H7 (cell line): ENCODE data around the gene HLA-DQB2. TPM values are rescaled to one million over a fixed set of nuclear protein-coding genes. Genes with fewer than 3 reads are reported as not detected.
"Not testable (repeated sequence)": the region's sequence is repeated elsewhere in the genome, so short reads cannot be mapped to it uniquely, and the experiment has no call there.

Experiments used
- DNase-seq: peaks from one replicate; pipeline ENCODE4 v3.0.0; 2012
- H3K27me3 ChIP-seq: 2 replicates; pipeline ENCODE4 v1.6.0; 2011; ENCODE audit warnings: mild to moderate bottlenecking, low read length; ENCODE audit not compliant: control insufficient read depth, insufficient read depth
- H3K36me3 ChIP-seq: replicated peaks from 2 replicates; pipeline ENCODE4 v1.5.1; 2011; ENCODE audit warnings: low read length; ENCODE audit not compliant: control insufficient read depth, insufficient read depth
- H3K4me3 ChIP-seq: 2 replicates; pipeline ENCODE4 v1.5.1; 2011; ENCODE audit warnings: low read depth, mild to moderate bottlenecking, control low read depth, low read length, moderate library complexity; ENCODE audit not compliant: insufficient read depth
- total RNA-seq: library from RNA; depleted of rRNA; stranded (reverse); fragments of >200 nt; shearing (Covaris generic); gene quantifications from 2 replicates; pipeline ENCODE4 v1.2.3, GENCODE V29; 2014; rRNA removed

HLA-DQB2 gene
- total RNA-seq: not detected in 2 replicates

- H3K36me3 ChIP-seq: no peaks in the 10 kb centered on the region
- H3K4me3 ChIP-seq: no peak within 1 kb of the TSS
- H3K27me3 ChIP-seq: no peaks in the 10 kb centered on the region; the same call in 1 of the 2 replicates
- DNase-seq: no peak
Observed at GRCh38 chr6:32763421-32763820, at the start of gene HLA-DQB2. HLA-DQB2 (minus strand) TSS chr6:32763532; CDS start chr6:32763470, 62 bp downstream.

- no peaks in the 10 kb centered on the region for H3K36me3 ChIP-seq
- H3K4me3 ChIP-seq: no peak overlapping the region
- no peaks in the 10 kb centered on the region; the same call in 1 of the 2 replicates for H3K27me3 ChIP-seq
- DNase-seq: no peak
Observed at GRCh38 chr6:32809171-32809570, 45.8 kb upstream of the HLA-DQB2 start.

DNA sequence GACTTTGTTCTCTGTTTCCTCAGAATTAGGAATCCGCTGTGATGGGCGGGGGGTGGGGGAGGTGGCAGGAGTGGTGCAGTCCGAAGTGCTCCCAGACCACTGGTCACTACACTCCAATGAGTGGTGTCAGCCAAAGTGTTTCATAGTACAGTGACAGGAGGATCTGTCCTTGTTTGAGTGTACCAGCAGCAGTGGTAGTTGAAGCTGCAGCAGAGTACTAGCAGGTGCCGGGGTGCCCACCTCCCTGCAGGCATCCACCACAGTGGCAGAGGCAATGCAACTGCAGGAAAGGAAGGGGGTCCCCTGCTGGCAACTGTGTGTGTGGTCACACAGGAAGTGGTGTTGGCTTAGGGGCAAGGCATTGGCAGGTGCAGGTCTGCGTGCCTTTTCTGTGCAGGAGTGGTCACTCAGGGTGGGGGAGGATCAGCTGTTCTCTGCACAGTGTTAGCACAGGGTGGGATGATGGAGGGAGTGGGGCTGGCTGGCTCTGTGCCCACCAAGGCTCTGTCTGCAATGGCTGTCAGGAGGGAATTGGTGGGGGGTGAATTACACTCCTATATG, 43.8 kb upstream of the HLA-DQB2 start:
- Histone ChIP-seq H3K36me3 (no peaks in the 10 kb centered on the region), H3K27me3 (no peaks in the 10 kb centered on the region; the same call in 1 of the 2 replicates), H3K4me3 (no peak overlapping the region)
- DNase-seq: no peak

DNA sequence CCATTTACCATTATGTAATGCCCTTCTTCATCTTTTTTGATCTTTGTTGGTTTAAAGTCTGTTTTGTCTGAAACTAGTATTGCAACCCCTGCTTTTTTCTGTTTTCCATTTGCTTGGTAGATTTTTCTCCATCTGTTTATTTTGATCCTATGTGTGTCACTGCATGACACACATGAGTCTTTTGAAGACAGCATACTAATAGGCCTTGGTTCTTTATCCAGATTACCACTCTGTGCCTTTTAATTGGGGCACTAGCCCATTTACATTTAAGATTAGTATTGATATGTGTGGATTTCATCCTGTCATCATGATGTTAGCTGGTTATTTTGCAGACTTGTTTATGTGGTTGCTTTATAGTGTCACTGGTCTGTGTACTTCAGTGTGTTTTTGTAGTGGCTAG, 42.1 kb upstream of the HLA-DQB2 start:
- not testable (repeated sequence) for H3K27me3 ChIP-seq, DNase-seq, H3K4me3 ChIP-seq, H3K36me3 ChIP-seq

GRCh38 chr6:32803416-32803815, 40.1 kb upstream of the HLA-DQB2 start:
- no peaks in the 10 kb centered on the region for H3K36me3 ChIP-seq
- no peak overlapping the region for H3K4me3 ChIP-seq
- no peak for DNase-seq
- H3K27me3 ChIP-seq: no peaks in the 10 kb centered on the region; the same call in 1 of the 2 replicates

DNA sequence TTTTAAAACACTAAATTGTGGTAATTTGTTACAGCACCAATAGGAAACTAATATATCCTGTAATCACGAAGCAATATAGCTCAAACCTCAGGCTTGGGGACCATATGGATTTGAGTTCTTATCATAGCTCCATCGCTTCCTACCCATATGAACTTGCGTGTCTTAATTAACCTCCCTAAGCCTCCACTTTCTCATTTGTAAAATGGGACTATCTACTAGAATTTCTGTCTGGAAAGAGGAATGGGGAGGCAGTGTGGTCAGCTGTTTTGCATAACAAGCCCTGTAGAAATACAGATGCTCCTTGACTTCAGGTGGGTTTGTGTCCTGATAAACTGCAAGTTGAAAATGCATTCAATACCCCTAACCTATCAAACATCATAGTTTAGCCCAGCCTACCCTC, 36.4 kb upstream of the HLA-DQB2 start:
- Histone ChIP-seq H3K27me3 (no peaks in the 10 kb centered on the region; the same call in 1 of the 2 replicates), H3K36me3 (no peaks in the 10 kb centered on the region), H3K4me3 (no peak overlapping the region)
- no peak for DNase-seq

GRCh38 chr6:32799168-32799567, 35.8 kb upstream of the HLA-DQB2 start:
- Histone ChIP-seq H3K36me3 (no peaks in the 10 kb centered on the region), H3K27me3 (no peaks in the 10 kb centered on the region; the same call in 1 of the 2 replicates), H3K4me3 (no peak overlapping the region)
- no peak for DNase-seq

GRCh38 chr6:32796848-32797776, 33.8 kb upstream of the HLA-DQB2 start:
- Histone ChIP-seq H3K4me3 (peak overlapping the region; percentile 8; the same call in 1 of the 2 replicates), H3K27me3 (no peaks in the 10 kb centered on the region; the same call in 1 of the 2 replicates), H3K36me3 (no peaks in the 10 kb centered on the region)
- DNase-seq: peak; percentile 51

- Histone ChIP-seq H3K27me3 (no peaks in the 10 kb centered on the region; the same call in 1 of the 2 replicates), H3K36me3 (no peaks in the 10 kb centered on the region), H3K4me3 (no peak overlapping the region)
- DNase-seq: no peak
Observed at GRCh38 chr6:32794510-32794909, 31.2 kb upstream of the HLA-DQB2 start.

DNA sequence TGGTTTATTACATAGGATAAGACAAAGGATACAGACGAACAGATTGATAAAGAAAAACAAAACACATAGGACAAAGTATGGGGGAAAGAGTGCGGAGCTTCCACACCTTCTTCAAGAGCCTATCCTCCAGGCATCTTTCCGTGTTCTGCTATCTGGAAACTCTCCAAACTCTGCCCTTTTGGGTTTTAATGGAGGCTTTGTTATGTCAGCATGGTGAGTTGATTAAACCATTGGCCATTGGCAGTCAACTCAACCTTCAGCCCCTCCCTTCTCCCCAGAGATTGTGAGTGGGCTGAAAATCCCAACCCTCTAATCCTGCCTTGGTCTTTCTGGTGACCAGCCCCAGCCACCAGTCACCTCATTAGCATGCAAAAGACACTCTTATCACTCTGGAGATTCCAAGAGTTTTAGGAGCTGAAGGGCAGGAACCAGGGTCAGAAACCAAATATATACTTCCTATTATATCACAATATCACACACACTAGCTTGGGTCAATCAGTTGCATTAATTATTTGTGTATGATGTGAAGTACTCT, 29.6 kb upstream of the HLA-DQB2 start:
- Histone ChIP-seq H3K27me3 (no peaks in the 10 kb centered on the region; the same call in 1 of the 2 replicates), H3K4me3 (no peak overlapping the region), H3K36me3 (no peaks in the 10 kb centered on the region)
- no peak for DNase-seq

- H3K36me3 ChIP-seq: no peaks in the 10 kb centered on the region
- H3K4me3 ChIP-seq: no peak overlapping the region
- no peaks in the 10 kb centered on the region; the same call in 1 of the 2 replicates for H3K27me3 ChIP-seq
- no peak for DNase-seq
Observed at GRCh38 chr6:32790306-32790705, 27.0 kb upstream of the HLA-DQB2 start.

DNA sequence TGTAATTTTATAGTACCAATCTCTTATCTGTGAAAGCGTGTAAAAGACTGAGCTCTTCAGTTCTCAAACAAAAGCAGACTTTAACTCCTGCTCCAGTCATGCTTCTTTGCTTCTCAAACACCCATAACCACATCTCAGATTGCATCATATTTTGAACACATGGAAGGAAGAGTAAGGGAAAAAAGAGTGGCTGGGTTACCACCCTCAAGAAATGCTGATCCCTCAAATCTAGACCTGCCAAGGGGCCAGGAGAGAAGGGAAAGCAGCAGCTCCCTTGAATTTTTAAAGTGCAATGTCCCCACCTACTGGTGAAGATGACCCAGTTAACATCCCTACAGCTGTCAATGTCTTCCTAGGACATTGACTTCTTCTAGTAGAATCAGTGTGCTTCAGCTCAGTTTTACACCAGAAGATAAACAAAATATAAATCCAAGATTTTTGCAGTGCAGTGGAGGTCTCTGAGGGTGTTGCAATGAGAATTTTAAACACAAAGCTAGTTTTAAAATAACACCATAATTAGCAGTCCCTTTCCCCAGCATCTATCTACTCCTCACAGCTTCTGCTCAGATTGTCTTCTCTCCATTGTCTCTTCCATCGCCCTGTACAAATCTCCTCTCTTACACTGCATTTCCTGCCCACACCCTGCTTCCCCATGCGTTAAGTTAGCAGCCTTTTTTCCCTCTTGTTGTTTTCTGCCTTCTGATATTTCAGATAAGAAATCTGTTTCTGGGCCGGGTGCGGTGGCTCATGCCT, 22.6 kb upstream of the HLA-DQB2 start:
- H3K27me3 ChIP-seq: no peaks in the 10 kb centered on the region
- peak; percentile 53 for DNase-seq
- H3K4me3 ChIP-seq: no peak overlapping the region
- no peaks in the 10 kb centered on the region for H3K36me3 ChIP-seq

DNA sequence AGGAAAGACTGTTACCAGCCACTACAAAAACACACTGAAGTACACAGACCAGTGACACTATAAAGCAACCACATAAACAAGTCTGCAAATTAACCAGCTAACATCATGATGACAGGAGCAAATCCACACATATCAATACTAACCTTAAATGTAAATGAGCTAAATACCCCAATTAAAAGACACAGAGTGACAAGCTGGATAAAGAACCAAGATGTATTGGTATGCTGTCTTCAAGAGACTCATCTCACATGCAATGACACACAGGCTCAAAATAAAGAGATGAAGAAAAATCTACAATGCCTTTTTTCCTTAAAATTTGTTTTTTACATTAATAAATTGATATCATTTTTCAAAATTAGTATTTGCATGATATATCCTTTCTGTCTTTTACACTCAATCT, 19.6 kb upstream of the HLA-DQB2 start:
- H3K27me3 ChIP-seq, H3K36me3 ChIP-seq, H3K4me3 ChIP-seq, DNase-seq: not testable (repeated sequence)

DNA sequence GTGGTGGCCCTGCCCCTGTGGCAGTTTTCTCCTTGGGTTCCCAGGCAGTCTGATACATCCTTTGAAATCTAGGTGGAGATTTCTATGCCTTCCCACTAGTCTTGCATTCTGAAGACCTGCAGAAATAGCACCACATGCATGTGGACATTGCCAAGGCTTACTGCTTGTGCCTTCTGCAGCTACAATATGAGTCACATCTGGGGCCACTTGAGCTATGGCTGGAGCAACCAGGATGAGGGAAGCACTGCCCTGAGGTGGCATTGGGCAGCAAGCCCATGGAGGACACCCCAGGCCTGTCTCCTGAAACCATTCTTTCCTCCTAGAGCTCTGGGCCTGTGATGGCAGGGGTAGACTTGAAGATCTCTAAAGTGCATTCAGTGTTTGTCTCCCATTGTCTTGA, 15.7 kb upstream of the HLA-DQB2 start:
- no peak overlapping the region for H3K4me3 ChIP-seq
- H3K27me3 ChIP-seq: no peaks in the 10 kb centered on the region
- DNase-seq: no peak
- H3K36me3 ChIP-seq: no peaks in the 10 kb centered on the region
